HG03354 (cell line): Measurements from ENCODE around the gene PPFIA2.
"Not testable (repeated sequence)": the region's sequence is repeated elsewhere in the genome, so short reads cannot be mapped to it uniquely, and the experiment has no call there.

Experiments
- ATAC-seq: cut with Tn5 transposase; IDR thresholded peaks from one replicate; pipeline ENCODE4 v1.9.1; 2021; ENCODE audit warnings: mild to moderate bottlenecking; ENCODE audit not compliant: unreplicated experiment, poor library complexity, severe bottlenecking

PPFIA2 gene

GRCh38 chr12:81231574-81232368 is 527.4 kb downstream of the PPFIA2 start:
- ATAC-seq = no peak

- ATAC-seq = no peak
Observed at GRCh38 chr12:81229759-81230158, 529.4 kb downstream of the PPFIA2 start.

GRCh38 chr12:81224626-81225025 is 534.5 kb downstream of the PPFIA2 start:
- ATAC-seq = no peak

GRCh38 chr12:81222846-81223592 is 536.1 kb downstream of the PPFIA2 start:
- no peak for ATAC-seq

GRCh38 chr12:81221681-81222080 is 537.5 kb downstream of the PPFIA2 start:
- no peak for ATAC-seq

- ATAC-seq = no peak
Observed at GRCh38 chr12:81216739-81217138, 542.4 kb downstream of the PPFIA2 start.

- no peak for ATAC-seq
Observed at GRCh38 chr12:81212996-81213696, 546.0 kb downstream of the PPFIA2 start.

- ATAC-seq = no peak
Observed at GRCh38 chr12:81211306-81211705, 547.8 kb downstream of the PPFIA2 start.

GRCh38 chr12:81209772-81210225 is 549.4 kb downstream of the PPFIA2 start:
- not testable (repeated sequence) for ATAC-seq

- ATAC-seq = no peak
Observed at GRCh38 chr12:81209012-81209411, 550.1 kb downstream of the PPFIA2 start.

- no peak for ATAC-seq
Observed at GRCh38 chr12:81208187-81208911, 550.8 kb downstream of the PPFIA2 start.
